C1 segment of cervical spinal cord (tissue), 14 donors: ENCODE data around the gene TNS1.
A peak's percentile ranks its signal among the peaks of the same experiment; 100 is the strongest.

Experiments
- DNase-seq, 14 donors: peaks; one replicate each; lab custom pipeline; 2025; lab: John Stamatoyannopoulos, UW

Gene TNS1

GRCh38 chr2:217980036-217980435, 22.8 kb downstream of the TNS1 start:
- no peak for DNase-seq

DNA sequence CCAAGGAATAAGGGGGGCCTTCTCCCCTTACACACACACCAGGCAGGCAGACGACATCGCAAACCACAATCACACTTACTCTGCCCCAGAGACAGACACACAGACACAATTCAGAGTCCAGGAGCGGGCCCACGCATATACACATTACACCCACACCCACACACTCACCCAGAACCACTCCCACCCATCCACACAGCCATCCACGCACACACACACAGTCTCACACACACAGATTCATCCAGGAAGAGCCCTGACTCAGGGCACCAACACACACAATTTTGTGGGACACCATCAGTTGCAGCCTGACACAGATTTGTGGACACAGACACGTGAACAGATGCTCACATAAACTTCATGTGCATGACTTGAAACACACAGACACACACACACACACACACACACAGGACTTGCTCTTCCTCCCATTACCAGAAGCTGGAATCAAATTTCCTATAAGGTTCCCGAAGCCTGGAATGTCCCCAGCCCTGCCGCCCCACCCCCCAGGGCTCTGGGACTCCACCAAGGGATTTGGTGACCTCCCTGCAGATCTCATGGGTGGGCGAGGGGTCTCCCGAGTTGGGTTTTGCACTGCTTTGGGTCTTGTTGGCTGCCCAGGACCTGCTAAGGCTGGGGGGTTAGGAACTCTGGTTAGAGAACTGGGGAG, 23.5 kb downstream of the TNS1 start:
- DNase-seq, result no peak

DNA sequence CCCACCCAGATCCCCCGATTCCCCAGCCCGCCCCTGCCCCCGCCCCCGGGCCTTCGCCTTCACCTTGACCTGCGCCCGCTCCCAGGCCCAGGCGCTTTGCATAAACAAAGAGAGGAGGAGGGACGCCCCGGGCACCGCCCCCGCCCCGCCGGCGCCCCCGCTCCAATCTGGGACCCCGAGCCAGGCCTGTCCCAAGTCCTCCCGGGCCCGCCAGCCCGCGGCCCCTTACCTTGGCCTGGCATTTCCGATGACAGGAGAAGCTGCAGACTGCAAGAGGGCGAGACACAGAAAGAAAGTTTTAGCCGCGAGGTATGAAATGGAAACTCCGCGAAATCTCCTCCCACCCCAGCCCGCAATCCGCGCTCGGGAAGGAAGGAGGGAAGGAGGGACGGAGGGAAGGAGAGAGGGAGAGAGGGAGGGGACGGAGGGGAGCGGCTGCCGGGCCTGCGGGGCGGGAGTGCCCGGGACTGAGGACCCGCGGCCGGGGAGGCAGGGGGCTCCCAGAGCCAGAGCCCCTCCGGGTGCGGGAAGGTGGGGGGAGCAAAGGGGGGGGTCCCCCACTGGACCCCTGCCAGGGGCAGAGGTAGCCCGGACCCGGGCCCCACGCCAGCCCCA, 24.2 kb downstream of the TNS1 start:
- DNase-seq, result no peak

GRCh38 chr2:217977840-217978535, 24.8 kb downstream of the TNS1 start:
- no peak for DNase-seq

DNA sequence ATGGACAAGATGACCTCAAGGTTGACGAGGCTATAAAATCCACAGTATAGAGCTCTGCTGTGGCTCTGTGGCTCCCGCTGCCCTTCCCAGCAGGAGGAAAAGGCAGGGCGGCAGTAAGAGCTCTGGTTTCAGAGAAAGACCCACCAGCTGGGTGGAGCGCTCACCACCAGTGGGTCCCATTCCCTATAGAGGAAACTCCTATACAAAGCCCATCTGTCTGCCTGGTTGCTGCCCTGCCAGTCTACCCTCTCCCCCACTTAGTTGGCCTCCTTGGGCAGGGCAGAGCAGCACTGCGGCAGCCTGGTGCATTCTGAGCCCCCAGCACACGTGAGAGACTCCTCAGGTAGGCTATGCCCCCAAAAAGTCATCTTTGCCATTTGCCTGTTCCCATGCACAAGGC, 26.5 kb downstream of the TNS1 start:
- no peak for DNase-seq

- no peak for DNase-seq
Observed at GRCh38 chr2:217975626-217976025, 27.2 kb downstream of the TNS1 start.

GRCh38 chr2:217974389-217975005, 28.3 kb downstream of the TNS1 start:
- no peak for DNase-seq

DNA sequence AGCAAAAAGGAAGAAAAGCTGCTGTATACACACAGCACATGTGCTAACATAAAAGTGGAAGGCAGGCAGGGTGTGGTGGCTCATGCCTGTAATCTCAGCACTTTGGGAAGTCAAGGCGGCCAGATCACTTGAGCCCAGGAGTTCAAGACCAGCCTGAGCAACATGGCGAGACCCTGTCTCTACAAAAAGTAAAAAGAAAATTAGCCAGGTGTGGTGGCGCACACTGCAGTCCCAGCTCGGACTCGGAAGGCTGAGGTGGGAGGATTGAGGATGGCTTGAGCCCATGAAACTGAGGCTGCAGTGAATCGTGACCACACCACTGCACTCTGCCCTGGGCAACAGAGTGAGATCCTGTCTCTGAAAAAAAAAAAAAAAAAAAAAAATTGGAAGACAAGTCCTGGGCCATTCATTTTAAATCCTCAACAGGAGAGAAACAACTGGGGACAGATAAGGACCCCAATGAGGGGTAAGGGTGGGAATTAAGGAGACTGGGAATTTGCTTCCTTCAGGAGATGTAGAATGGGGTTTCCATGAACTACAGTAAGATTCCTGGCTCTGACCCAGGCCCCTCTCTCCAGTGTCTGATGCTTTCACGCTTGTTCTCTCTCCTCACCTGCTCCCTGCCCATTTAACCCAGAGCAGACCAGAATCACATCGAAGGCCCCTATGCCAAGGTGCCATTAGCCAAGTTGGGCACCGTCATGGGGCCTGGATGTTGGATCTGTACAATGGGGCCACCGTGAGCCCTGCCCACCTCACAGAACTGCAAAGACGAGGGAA, 29.6 kb downstream of the TNS1 start:
- DNase-seq, result no peak

GRCh38 chr2:217972490-217972889, 30.3 kb downstream of the TNS1 start:
- DNase-seq, result peak in 2 of 14 donors; percentile 23 to 35

- no peak for DNase-seq
Observed at GRCh38 chr2:217972037-217972436, 30.8 kb downstream of the TNS1 start.

DNA sequence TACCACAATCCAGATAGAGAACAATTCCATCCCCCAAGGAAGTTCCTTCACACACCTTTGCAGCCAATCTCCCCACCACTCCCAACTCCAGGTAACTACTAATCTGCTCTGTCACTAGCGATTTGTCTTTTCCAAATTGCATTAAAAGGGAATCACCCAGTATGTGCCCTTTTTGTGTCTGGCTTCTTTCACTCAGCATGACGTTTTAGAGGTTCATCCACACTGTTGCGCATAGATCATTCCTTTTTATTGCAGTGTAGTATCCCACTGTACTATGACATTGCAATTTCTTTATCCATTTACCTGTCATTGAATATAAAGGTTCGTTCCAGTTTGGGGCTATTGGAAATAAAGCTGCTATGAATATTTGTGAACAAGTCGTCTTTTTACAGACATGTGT, 31.6 kb downstream of the TNS1 start:
- DNase-seq, result no peak

GRCh38 chr2:217970206-217970605, 32.6 kb downstream of the TNS1 start:
- DNase-seq, result no peak

- no peak for DNase-seq
Observed at GRCh38 chr2:217969588-217969987, 33.2 kb downstream of the TNS1 start.

GRCh38 chr2:217968023-217968422, 34.8 kb downstream of the TNS1 start:
- no peak for DNase-seq

DNA sequence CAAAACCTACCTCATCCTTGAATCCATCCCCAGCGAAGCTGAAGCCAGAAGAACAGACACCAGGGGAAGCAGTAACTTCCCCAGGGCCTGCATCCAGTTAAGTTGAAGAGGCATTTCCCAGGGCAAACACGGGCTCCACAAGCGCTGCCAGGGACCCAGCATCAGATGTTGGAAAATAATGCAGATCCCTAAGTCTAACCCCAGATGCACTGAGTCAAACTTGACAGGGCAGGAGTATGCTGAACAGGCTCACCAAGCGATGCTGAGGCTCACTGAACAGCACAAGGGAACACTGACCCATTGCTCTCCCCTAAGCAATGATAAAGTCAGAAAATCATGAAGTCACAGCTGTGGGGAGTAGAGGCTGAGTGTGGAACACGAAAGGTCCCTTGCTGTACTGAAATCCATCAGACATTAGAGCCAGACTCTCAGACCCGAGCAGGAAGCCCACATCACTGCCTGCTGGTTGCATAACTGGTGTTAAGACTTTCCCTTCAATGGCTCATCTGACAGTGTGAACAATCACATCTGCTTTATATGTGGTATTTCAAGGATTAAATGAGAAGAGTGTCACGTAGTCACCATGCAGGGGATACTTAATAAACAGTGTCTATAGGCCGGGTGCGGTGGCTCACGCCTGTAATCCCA, 36.2 kb downstream of the TNS1 start:
- DNase-seq, result no peak

DNA sequence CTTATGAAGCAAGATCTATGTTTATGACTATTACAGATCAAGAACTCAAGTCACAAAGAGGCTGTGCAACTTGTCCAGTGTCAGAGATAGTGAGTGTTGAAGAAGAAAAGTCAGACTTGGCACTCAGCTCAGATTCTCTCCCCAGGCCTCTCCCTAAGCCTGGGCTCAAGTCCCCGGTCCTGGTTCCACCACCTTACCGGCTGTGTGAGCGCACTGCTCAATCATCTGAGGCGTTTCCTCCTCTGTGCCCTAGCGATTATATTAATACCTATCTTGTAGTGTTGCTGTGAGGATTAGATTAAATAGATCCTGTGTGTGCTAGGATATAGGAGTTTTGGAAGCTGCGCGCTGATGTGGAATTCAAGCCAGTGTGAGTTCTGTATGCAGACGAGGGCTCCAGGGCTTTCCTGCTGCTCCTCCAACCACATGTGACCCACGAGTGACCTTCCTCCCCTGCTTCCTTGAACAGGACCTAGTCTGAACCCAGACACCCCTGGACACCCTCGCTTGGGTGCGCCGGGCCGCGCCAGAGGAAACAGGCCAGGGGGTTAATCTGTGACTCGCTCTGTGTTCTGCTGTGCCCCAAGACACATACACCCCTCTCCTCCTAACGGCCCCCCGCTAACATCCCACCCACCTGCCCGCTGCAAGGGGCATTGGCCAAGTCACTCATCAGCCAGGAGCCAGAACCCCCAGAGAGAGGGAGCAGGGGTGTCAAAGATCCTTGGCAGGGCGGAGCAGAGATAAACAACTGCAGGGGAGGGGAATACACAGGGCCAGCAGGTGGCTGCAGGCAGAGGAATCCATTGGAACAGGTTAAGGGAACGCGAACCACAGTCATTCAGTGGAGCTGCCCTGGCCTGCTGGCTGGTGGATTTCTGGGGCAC, 38.3 kb downstream of the TNS1 start:
- no peak for DNase-seq

GRCh38 chr2:217960351-217960750, 42.4 kb downstream of the TNS1 start:
- DNase-seq, result no peak

- no peak for DNase-seq
Observed at GRCh38 chr2:217959723-217960122, 43.1 kb downstream of the TNS1 start.

GRCh38 chr2:217958884-217959225, 43.9 kb downstream of the TNS1 start:
- no peak for DNase-seq

DNA sequence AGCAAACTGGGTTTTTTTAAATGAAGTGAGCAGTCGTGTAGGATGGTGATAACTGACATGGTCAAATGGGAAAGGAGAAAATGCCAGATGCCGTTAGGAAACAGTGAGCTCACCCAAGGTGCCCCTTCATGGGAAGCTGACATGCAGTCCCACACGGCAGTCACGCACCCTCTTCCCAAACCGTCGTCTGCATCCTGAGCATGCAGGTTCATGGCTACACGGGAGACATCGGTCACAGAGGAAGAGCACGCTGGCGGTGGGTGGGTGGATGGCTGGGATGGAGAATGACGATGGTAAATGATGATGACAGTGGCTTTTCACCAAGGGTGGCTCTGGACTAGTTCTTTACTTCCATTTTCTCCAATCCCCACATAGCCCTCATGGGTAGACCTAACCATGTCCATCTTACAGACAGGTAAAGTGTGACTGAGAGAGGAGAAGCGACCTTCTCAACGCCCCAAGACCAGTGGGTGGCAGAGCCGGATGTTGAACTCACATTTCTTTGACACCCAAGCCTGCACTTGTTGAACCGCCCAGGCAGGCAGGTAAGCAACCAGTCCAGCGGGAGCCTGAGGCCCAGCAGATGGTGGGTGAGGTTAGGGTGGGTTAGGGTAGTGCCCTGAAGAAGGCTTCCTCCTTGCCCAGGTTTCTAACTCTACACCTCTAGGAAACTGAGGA, 44.5 kb downstream of the TNS1 start:
- DNase-seq, result no peak
